OCI-LY1 (cell line): Measurements from ENCODE around the gene GRM2.

Experiments
- H2AFZ ChIP-seq: fragments of 200-600 bp; sonication (generic), shearing (Covaris generic); 2 replicates; pipeline ENCODE4 v1.6.0; 2014; ENCODE audit warnings: antibody characterized with exemption, mild to moderate bottlenecking, low read length
- H3F3A ChIP-seq: fragments of 200-600 bp; sonication (generic), shearing (Covaris generic); 2 replicates; pipeline ENCODE4 v1.6.0; 2014; ENCODE audit warnings: mild to moderate bottlenecking, antibody characterized with exemption, low read length, moderate library complexity; ENCODE audit not compliant: insufficient read depth
- H3K27ac ChIP-seq: fragments of 200-600 bp; sonication (generic); 2 replicates; pipeline ENCODE4 v1.5.1; 2014; ENCODE audit warnings: low read length, mixed run types, mild to moderate bottlenecking, low read depth; ENCODE audit not compliant: poor library complexity, severe bottlenecking
- H3K27me3 ChIP-seq: fragments of 200-600 bp; sonication (generic); 2 replicates; pipeline ENCODE4 v1.6.0; 2014; ENCODE audit warnings: antibody characterized with exemption, mild to moderate bottlenecking, low read length, moderate library complexity; ENCODE audit not compliant: insufficient read depth
- H3K36me3 ChIP-seq: fragments of 200-600 bp; sonication (generic); 2 replicates; pipeline ENCODE4 v1.6.1; 2014; ENCODE audit warnings: mild to moderate bottlenecking, antibody characterized with exemption, low read length, moderate library complexity, mixed read lengths; ENCODE audit not compliant: insufficient read depth
- H3K4me1 ChIP-seq: fragments of 200-600 bp; sonication (generic); 2 replicates; pipeline ENCODE4 v1.5.1; 2014; ENCODE audit warnings: mild to moderate bottlenecking, low read length, moderate library complexity; ENCODE audit not compliant: insufficient read depth, severe bottlenecking
- H3K4me2 ChIP-seq: fragments of 200-600 bp; sonication (generic), shearing (Covaris generic); 2 replicates; pipeline ENCODE4 v1.6.1; 2014; ENCODE audit warnings: low read length
- H3K4me3 ChIP-seq: fragments of 200-600 bp; sonication (generic); 2 replicates; pipeline ENCODE4 v1.5.1; 2014; ENCODE audit warnings: low read length, low read depth, mild to moderate bottlenecking, mixed read lengths; ENCODE audit not compliant: poor library complexity, severe bottlenecking
- H3K79me2 ChIP-seq: fragments of 200-600 bp; shearing (Covaris generic); 2 replicates; pipeline ENCODE4 v1.6.1; 2016; ENCODE audit warnings: mixed run types, low read length, mixed read lengths; ENCODE audit not compliant: insufficient read depth
- H3K9ac ChIP-seq: fragments of 200-600 bp; sonication (generic), shearing (Covaris generic); 2 replicates; pipeline ENCODE4 v1.6.1; 2014; ENCODE audit warnings: mild to moderate bottlenecking, low read length, mixed read lengths
- H3K9me2 ChIP-seq: fragments of 200-600 bp; sonication (generic), shearing (Covaris generic); 2 replicates; pipeline ENCODE4 v1.6.1; 2014; ENCODE audit warnings: low read depth, mild to moderate bottlenecking, low read length, mixed read lengths
- H3K9me3 ChIP-seq: fragments of 200-600 bp; shearing (Covaris generic); 2 replicates; pipeline ENCODE4 v1.6.1; 2014; ENCODE audit warnings: low read length, mixed read lengths
- H4K20me1 ChIP-seq: fragments of 200-600 bp; sonication (generic), shearing (Covaris generic); 2 replicates; pipeline ENCODE4 v1.6.0; 2016; ENCODE audit warnings: mild to moderate bottlenecking, low read length; ENCODE audit not compliant: insufficient read depth
- EZH2 ChIP-seq: fragments of 200-600 bp; sonication (generic), shearing (Covaris generic); IDR thresholded peaks from 2 replicates; pipeline ENCODE4 v1.8.0; 2017; ENCODE audit warnings: borderline replicate concordance, mixed run types, mild to moderate bottlenecking, antibody characterized with exemption, low read length, moderate library complexity, mixed read lengths
- TF ChIP-seq, protein P1 (sequence below): fragments of 200-600 bp; sonication (generic), shearing (Covaris generic); IDR thresholded peaks from 2 replicates; pipeline ENCODE4 v1.5.1; 2017; ENCODE audit warnings: mild to moderate bottlenecking, antibody characterized with exemption, low read length, moderate library complexity, mixed read lengths

The GRM2 gene

DNA sequence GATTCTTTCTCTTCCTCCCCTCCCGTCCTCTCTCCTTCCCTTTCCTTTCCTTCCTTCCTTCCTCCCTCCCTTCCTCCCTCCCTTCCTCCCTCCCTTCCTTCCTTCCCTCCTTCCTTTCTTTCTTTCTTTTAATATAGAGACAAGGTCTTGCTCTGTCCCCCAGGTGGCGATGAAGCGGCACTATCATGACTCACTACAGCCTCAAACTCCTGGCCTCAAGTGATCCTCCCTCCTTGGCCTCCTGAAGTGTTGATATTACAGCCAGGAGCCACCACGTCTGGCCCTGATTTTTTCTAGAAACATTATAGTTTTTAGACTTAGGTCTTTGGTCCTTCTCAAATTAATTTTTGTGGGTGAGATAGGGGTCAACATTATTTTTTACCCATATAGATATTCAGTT, 15.5 kb downstream of the GRM2 start:
- H3K27me3 ChIP-seq = no peaks in the 10 kb centered on the region
- H4K20me1 ChIP-seq = no peaks in the 10 kb centered on the region
- no peak overlapping the region for H2AFZ ChIP-seq
- H3K9me3 ChIP-seq = no peaks in the 10 kb centered on the region
- no peak overlapping the region for H3K4me2 ChIP-seq
- no peaks in the 10 kb centered on the region for H3K36me3 ChIP-seq
- H3K9me2 ChIP-seq = no peaks in the 10 kb centered on the region
- TF ChIP-seq EZH2 = no peak
- TF ChIP-seq, protein P1, sequence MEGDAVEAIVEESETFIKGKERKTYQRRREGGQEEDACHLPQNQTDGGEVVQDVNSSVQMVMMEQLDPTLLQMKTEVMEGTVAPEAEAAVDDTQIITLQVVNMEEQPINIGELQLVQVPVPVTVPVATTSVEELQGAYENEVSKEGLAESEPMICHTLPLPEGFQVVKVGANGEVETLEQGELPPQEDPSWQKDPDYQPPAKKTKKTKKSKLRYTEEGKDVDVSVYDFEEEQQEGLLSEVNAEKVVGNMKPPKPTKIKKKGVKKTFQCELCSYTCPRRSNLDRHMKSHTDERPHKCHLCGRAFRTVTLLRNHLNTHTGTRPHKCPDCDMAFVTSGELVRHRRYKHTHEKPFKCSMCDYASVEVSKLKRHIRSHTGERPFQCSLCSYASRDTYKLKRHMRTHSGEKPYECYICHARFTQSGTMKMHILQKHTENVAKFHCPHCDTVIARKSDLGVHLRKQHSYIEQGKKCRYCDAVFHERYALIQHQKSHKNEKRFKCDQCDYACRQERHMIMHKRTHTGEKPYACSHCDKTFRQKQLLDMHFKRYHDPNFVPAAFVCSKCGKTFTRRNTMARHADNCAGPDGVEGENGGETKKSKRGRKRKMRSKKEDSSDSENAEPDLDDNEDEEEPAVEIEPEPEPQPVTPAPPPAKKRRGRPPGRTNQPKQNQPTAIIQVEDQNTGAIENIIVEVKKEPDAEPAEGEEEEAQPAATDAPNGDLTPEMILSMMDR = peak; percentile 18; the same call in 1 of the 2 replicates
- H3F3A ChIP-seq = no peaks in the 10 kb centered on the region
- no peak overlapping the region for H3K9ac ChIP-seq
- no peak overlapping the region for H3K27ac ChIP-seq
- H3K4me3 ChIP-seq = no peak overlapping the region
- H3K4me1 ChIP-seq = no peaks in the 10 kb centered on the region
- H3K79me2 ChIP-seq = no peaks in the 10 kb centered on the region

DNA sequence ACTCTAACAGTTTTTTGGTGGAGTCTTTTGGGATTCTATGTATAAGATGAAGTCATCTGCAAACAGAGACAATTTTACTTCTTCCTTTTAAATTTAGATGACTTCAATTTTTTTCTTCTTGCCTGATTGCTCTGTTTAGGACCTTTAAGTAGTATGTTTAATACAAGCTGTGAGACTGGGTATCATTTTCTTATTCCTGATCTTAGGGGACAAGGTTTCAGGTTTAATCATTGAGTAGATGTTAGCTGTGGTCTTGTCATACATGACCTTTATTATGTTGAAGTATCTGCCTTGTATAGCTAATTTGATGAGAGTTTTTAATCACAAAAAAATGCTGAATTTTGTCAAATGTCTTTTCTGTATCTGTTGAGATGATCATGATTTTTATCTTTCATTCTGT, 20.6 kb downstream of the GRM2 start:
- Histone ChIP-seq H4K20me1 (no peaks in the 10 kb centered on the region), H3K9me3 (no peaks in the 10 kb centered on the region), H3K4me3 (no peak overlapping the region), H3K9ac (no peak overlapping the region), H3K4me1 (no peaks in the 10 kb centered on the region), H3K79me2 (no peaks in the 10 kb centered on the region), H3F3A (no peaks in the 10 kb centered on the region), H3K4me2 (no peak overlapping the region), H2AFZ (no peak overlapping the region), H3K27me3 (no peaks in the 10 kb centered on the region), H3K27ac (no peak overlapping the region), H3K36me3 (no peaks in the 10 kb centered on the region), H3K9me2 (no peaks in the 10 kb centered on the region)
- no peak for TF ChIP-seq EZH2
- TF ChIP-seq, protein P1 = no peak

DNA sequence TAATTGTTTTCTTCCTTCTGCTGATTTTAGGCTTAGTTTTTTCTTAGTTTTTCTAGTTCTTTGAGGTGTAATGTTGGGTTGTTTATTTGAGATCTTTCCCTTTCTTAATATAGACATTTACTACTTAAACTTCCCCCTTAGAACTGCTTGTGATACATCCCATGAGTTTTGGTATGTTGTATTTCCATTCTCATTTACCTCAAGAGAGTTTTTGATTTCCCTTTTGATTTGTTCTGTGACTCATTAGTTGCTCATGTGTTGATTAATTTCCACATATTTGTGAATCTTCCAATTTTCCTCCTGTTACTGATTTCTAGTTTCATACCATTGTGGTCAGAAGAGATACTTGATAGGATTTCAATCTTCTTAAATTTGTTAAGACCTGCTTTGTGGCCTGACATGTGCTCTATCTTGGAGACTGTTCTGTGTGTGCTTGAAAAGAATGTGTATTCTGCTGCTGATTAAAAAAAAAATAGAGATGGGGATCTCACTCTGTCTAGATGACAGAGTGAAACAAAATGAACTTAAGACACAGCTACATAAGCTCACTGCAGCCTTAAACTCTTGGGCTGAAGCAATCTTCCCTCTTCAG, 22.3 kb downstream of the GRM2 start:
- Histone ChIP-seq H3K4me2 (no peak overlapping the region), H4K20me1 (no peaks in the 10 kb centered on the region), H3F3A (no peaks in the 10 kb centered on the region), H2AFZ (no peak overlapping the region), H3K9ac (no peak overlapping the region), H3K36me3 (no peaks in the 10 kb centered on the region), H3K27ac (no peak overlapping the region), H3K4me1 (no peaks in the 10 kb centered on the region), H3K9me3 (no peaks in the 10 kb centered on the region), H3K27me3 (no peaks in the 10 kb centered on the region), H3K79me2 (no peaks in the 10 kb centered on the region), H3K9me2 (no peaks in the 10 kb centered on the region), H3K4me3 (no peak overlapping the region)
- no peak for TF ChIP-seq EZH2
- TF ChIP-seq, protein P1 = no peak
